Measurements from ENCODE around the gene SLC30A7. TPM values are rescaled to one million over a fixed set of nuclear protein-coding genes. Genes with fewer than 3 reads are reported as not detected.
"Not testable (repeated sequence)": the region's sequence is repeated elsewhere in the genome, so short reads cannot be mapped to it uniquely, and the experiment has no call there.

The SLC30A7 gene
- total RNA-seq, 1 donor from 2014 or later = 14.2 TPM

DNA sequence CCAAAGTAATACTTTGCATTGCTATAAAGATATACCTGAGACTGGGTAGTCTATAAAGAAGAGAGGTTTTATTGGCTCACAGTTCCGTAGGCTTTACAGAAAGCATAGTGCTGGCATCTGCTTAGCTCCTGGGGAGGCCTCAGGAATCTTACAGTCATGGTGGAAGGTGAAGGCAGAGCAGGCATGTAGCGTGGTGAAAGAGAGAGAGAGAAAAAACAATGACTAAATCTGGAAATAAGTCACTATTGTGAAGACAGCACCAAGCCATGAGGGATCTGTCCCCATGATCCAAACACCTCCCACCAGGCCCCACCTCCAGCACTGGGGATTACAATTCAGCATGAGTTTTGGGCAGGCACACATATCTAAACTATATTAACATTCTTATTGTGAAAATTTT lies 30.4 kb downstream of the SLC30A7 start:
- DNase-seq (ENCODE audit: extremely low spot score in 2 of 2) = no peak
- Histone ChIP-seq H3K36me3 (no peaks in the 10 kb centered on the region), H3K4me1 (peaks cover 7% of the 10 kb centered on the region), H3K4me3 (no peak overlapping the region), H3K27ac (no peak overlapping the region), H3K9me3 (no peaks in the 10 kb centered on the region), H3K27me3 (no peaks in the 10 kb centered on the region)
- intact Hi-C loops (cut with DNase I) = loop anchor here (10.0 kb wide), 1 partner anchor 369 kb away; no protein-coding TSS in a partner anchor
- TF ChIP-seq POLR2A (IDR thresholded peaks at IDR 0.05) = no peak
- TF ChIP-seq POLR2AphosphoS5 (IDR thresholded peaks at IDR 0.05; ENCODE audit: insufficient read depth in 1 of 2, low read depth in 1 of 2) = no peak
- TF ChIP-seq, protein P1, sequence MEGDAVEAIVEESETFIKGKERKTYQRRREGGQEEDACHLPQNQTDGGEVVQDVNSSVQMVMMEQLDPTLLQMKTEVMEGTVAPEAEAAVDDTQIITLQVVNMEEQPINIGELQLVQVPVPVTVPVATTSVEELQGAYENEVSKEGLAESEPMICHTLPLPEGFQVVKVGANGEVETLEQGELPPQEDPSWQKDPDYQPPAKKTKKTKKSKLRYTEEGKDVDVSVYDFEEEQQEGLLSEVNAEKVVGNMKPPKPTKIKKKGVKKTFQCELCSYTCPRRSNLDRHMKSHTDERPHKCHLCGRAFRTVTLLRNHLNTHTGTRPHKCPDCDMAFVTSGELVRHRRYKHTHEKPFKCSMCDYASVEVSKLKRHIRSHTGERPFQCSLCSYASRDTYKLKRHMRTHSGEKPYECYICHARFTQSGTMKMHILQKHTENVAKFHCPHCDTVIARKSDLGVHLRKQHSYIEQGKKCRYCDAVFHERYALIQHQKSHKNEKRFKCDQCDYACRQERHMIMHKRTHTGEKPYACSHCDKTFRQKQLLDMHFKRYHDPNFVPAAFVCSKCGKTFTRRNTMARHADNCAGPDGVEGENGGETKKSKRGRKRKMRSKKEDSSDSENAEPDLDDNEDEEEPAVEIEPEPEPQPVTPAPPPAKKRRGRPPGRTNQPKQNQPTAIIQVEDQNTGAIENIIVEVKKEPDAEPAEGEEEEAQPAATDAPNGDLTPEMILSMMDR (IDR thresholded peaks at IDR 0.05) = no peak

DNA sequence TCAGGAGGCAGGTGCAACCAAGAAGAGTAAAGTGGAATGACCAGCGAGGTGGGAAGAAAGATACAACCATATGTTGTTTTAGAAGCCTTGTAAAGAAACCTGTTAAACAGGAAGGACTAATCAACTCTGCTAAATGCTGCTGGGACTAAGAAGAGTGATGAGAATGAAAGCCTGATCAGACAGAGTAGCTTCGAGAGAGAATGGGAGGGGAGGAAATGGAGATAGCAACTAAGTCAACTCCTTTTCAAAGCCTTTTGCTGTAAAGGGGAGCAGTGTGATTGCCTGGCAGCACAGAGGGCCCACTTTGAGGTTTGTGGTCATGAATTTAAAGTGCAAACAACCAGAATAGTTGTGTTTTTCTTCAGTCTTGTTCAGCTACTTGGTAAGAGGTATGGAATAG lies 31.4 kb downstream of the SLC30A7 start:
- Histone ChIP-seq H3K4me1 (peaks cover 7% of the 10 kb centered on the region), H3K36me3 (no peaks in the 10 kb centered on the region), H3K27me3 (no peaks in the 10 kb centered on the region), H3K4me3 (no peak overlapping the region), H3K9me3 (no peaks in the 10 kb centered on the region), H3K27ac (no peak overlapping the region)
- no peak for TF ChIP-seq POLR2A (IDR thresholded peaks at IDR 0.05)
- TF ChIP-seq POLR2AphosphoS5 (IDR thresholded peaks at IDR 0.05; ENCODE audit: insufficient read depth in 1 of 2, low read depth in 1 of 2) = no peak
- TF ChIP-seq, protein P1 (IDR thresholded peaks at IDR 0.05) = no peak
- intact Hi-C loops (cut with DNase I) = loop anchor here (10.0 kb wide), 1 partner anchor 368 kb away; no protein-coding TSS in a partner anchor
- no peak for DNase-seq (ENCODE audit: extremely low spot score in 2 of 2)

DNA sequence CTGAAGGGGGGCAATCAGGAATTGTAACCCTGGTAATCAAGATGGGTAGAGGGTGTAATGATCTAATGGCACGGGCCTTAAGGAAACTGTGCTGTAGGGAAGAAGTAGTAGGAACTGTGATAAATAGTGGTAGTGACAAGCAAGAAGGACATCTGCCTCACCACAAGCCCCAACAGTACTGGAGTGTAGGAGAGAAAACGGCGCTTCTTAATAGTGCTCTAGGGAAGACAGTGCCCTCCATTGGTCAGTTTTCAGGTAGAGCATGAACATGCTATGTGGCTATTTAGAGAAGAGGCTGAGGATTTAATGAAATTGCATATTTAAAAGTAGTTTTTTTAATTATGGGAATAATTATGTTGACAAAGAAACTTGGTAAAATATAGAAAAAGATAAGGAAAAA lies 32.2 kb downstream of the SLC30A7 start:
- intact Hi-C loops (cut with DNase I) = loop anchor here (10.0 kb wide), 1 partner anchor 367 kb away; no protein-coding TSS in a partner anchor
- no peak overlapping the region for H3K4me3 ChIP-seq

DNA sequence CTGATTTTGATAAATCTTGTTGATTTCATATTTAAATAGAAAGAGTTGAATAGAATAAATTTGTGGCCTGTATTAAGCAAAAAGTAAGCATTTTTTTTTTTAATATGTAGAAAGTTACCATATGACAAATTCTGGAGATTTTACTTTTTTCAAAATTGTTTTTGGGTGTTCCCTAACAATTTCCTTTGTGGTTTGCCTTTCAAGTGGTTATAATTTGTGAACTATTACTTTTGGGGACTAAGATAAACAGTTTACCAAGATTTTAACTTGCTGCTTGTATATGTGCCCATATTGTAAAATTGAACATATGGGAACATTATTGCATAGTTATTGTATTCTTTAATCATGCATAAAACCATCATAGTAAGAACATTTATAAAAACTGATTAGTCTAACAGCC lies 34.6 kb downstream of the SLC30A7 start:
- TF ChIP-seq POLR2AphosphoS5 (IDR thresholded peaks at IDR 0.05; ENCODE audit: insufficient read depth in 1 of 2, low read depth in 1 of 2) (no peak), POLR2A (IDR thresholded peaks at IDR 0.05) (no peak)
- TF ChIP-seq, protein P1 (IDR thresholded peaks at IDR 0.05) = no peak
- no peaks in the 10 kb centered on the region for H3K9me3 ChIP-seq
- H3K27me3 ChIP-seq = no peaks in the 10 kb centered on the region
- peaks cover 7% of the 10 kb centered on the region for H3K4me1 ChIP-seq
- H3K4me3 ChIP-seq = no peak overlapping the region
- H3K36me3 ChIP-seq = no peaks in the 10 kb centered on the region
- H3K27ac ChIP-seq = no peak overlapping the region
- no peak for DNase-seq (ENCODE audit: extremely low spot score in 2 of 2)
- intact Hi-C loops (cut with DNase I) = no loop called here

More for the DNA sequence above, 32.2 kb downstream of the SLC30A7 start:
- TF ChIP-seq, protein P1 (IDR thresholded peaks at IDR 0.05) = no peak
- TF ChIP-seq POLR2AphosphoS5 (IDR thresholded peaks at IDR 0.05; ENCODE audit: insufficient read depth in 1 of 2, low read depth in 1 of 2) (no peak), POLR2A (IDR thresholded peaks at IDR 0.05) (no peak)
- Histone ChIP-seq H3K27me3 (no peaks in the 10 kb centered on the region), H3K9me3 (no peaks in the 10 kb centered on the region), H3K27ac (no peak overlapping the region), H3K36me3 (no peaks in the 10 kb centered on the region), H3K4me1 (peaks cover 7% of the 10 kb centered on the region)
- no peak for DNase-seq (ENCODE audit: extremely low spot score in 2 of 2)

DNA sequence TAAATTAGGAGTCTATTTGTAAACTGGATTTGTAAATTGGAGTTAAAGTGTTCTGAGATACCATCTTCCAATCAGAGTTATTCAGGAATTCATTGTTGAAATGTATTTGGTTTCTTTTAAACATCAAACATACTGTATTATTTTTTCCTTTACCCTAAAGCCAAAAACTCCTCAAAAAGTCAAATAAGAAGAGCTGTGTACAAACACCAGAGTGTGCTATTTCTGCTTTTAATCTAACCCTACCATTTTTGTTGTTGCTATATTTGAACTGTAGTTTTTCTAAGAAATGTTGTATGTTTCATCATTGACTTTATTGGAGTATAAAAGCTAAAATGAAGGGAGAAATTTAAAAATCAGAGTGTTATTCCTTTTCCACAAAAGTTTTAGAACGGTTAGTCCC lies 35.8 kb downstream of the SLC30A7 start:
- TF ChIP-seq, protein P1 (IDR thresholded peaks at IDR 0.05) = no peak
- TF ChIP-seq POLR2AphosphoS5 (IDR thresholded peaks at IDR 0.05; ENCODE audit: insufficient read depth in 1 of 2, low read depth in 1 of 2) = no peak
- TF ChIP-seq POLR2A (IDR thresholded peaks at IDR 0.05) = no peak
- Histone ChIP-seq H3K9me3 (no peaks in the 10 kb centered on the region), H3K36me3 (no peaks in the 10 kb centered on the region), H3K27me3 (no peaks in the 10 kb centered on the region), H3K4me1 (peaks cover 6% of the 10 kb centered on the region), H3K4me3 (no peak overlapping the region), H3K27ac (no peak overlapping the region)
- no peak for DNase-seq (ENCODE audit: extremely low spot score in 2 of 2)
- intact Hi-C loops (cut with DNase I) = no loop called here

DNA sequence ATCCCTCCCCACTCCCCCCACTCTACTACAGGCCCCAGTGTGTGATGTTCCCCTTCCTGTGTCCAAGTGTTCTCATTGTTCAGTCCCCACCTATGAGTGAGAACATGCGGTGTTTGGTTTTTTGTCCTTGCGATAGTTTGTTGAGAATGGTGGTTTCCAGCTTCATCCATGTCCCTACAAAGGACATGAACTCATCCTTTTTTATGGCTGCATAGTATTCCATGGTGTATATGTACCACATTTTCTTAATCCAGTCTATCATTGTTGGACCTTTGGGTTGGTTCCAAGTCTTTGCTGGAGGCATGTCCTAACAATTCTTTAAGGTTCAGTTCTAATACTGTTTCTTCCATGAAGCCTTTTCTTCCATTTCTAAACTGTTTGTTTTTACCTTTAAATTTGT lies 37.7 kb downstream of the SLC30A7 start:
- intact Hi-C loops (cut with DNase I); H3K4me1 ChIP-seq; H3K4me3 ChIP-seq; H3K36me3 ChIP-seq; DNase-seq (ENCODE audit: extremely low spot score in 2 of 2); H3K27me3 ChIP-seq; H3K9me3 ChIP-seq; H3K27ac ChIP-seq: not testable (repeated sequence)
